SK-MEL-5 (cell line): Measurements from ENCODE around the gene SPRING1. TPM values are rescaled to one million over a fixed set of nuclear protein-coding genes. Genes with fewer than 3 reads are reported as not detected.
"Not testable (repeated sequence)": the region's sequence is repeated elsewhere in the genome, so short reads cannot be mapped to it uniquely, and the experiment has no call there.

Experiments used
- DNase-seq: peaks from one replicate; pipeline ENCODE4 v3.0.0-alpha.2; 2016; ENCODE audit warnings: low read depth, low spot score
- in situ Hi-C: cut with HindIII; loops from 2 replicates; pipeline ENCODE4 v1.10.0; 2016; ENCODE audit warnings: low sequenced_read_pairs, high pct_unique_total_duplicates, low pct_unique_long_range_greater_than_20kb
- total RNA-seq: library from RNA; depleted of rRNA; stranded (reverse); fragments of >200 nt; shearing (Covaris generic); gene quantifications from 2 replicates; pipeline ENCODE4 v1.2.3, GENCODE V29; 2014

The SPRING1 gene
- total RNA-seq, 1 experiment from 2014 or later: 60.6 TPM

DNA sequence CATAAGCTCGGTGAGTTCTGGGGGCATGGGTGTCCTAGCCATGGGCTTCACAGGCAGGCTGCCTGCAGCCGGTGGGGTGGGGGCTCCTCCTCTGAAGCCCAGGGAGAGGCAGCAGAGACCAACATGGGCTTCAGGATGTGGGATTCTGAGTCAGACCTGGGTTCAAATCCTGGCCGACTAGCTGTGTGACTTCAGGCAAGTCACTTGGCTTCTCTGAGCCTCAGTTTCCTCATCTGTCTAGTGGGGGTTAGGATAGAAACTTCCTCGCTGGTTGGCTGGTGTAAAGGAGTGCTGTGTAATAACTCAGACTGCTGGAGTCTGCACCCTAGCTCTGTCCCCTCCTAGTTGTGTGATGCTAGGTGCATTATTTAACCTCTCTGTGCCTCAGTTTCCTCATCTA is 12.4 kb upstream of the SPRING1 start:
- DNase-seq: no peak
- in situ Hi-C loops: no loop called here

GRCh38 chr12:116749884-116750283 is 12.0 kb upstream of the SPRING1 start:
- no peak for DNase-seq
- in situ Hi-C loops: no loop called here

DNA sequence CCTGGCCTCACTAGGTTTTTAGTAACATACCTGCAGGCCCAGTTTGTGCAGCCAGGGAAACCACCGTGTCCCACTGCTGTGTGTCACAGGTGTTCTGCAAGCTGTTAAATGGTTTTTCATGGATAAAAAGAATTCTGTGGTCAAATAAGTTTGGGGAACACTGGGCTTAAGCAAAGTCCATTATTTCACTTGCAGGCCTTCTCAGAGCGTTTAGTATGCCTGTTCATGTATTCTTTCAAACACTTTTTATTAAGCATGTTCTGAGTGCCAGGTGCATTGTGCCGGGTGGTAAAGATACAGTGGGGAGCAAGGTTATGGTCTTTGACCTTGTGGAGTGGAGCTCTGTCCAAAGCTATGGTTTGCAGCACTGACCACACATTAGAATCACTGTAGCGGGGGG is 7.7 kb upstream of the SPRING1 start:
- in situ Hi-C loops: no loop called here
- no peak for DNase-seq

DNA sequence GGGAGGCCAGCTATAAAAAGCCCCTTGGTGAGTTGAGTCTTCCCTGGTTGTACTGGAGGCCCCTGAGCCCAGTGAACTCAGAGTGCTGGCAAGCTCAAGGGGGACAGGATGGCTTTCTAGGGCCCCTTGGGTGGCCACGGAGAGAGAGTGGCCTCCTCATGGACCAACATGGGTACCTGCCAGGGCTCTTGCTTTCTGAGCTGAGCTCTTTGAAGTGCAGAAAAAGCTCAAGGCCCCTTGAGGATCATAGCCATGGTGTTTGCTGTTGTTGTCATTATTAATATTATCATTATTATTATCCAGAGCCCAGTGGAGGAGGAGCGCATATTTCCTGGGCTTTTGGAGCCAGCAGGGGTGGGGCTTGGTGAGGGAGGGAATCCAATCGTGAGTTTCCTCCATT is 6.9 kb upstream of the SPRING1 start:
- DNase-seq: no peak
- in situ Hi-C loops: no loop called here

DNA sequence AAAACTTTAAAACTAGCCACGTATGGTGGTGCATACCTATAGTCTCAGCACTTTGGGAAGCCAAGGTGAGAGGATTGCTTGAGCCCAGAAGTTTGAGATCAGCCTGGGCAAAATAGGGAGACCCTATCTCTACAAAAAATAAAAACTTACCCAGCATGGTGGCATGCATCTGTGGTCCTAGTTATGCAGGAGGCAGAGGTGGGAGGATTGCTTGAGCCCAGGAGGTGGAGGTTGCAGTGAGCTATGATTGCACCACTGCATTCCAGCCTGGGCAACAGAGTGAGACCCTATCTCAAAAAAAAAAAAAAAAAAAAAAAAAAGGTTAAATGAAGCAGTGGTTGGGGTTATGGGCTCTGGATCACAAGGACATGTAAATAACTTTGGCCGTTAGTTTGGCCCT is 4.9 kb upstream of the SPRING1 start:
- in situ Hi-C loops, DNase-seq: not testable (repeated sequence)

GRCh38 chr12:116739381-116739887 is 1.6 kb upstream of the SPRING1 start:
- in situ Hi-C loops: no loop called here
- DNase-seq: no peak

DNA sequence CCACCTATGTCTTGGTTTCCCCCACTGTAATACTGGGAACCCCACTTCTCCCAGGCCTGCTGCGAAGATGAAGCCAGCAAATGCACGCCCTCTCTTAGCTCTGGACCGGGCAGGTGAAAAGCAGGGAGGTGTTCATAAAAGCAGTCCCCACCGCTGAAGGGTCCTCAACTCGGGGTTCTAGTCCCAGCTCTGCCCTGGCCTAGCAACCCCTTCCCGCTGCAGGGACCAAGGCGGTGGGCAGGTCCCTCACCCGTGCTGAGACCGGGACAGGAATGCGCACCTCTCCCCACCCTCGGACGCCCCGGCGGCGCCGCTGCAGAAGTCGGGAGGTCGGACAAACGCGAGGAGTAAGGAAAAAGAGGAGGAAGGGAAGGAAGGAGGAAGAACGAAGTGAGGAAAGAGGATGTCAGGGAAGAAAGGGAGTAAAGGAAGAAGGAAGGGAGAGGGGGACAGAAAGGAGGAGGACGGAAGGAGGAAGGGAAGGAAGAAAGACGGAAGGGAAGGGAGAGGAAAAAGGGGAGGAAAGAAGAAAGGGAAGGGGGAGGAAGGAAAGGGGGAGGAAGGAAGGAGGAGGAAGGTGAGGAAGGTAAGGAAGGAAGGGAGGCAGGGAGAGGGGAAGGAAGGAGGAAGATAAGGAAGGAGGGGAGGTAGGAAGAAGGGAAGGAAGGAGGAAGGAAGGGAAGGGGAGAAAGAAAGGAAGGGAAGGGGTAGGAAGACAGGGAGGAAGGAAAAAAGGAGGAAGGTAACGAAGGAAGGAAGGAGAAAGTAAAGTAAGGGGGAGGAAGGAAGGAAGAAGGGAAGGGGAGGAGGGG is 701 bp downstream of the SPRING1 start:
- in situ Hi-C loops: no loop called here
- DNase-seq: no peak

GRCh38 chr12:116735951-116736599 is 1.8 kb downstream of the SPRING1 start:
- DNase-seq: peak; percentile 43
- in situ Hi-C loops: no loop called here

DNA sequence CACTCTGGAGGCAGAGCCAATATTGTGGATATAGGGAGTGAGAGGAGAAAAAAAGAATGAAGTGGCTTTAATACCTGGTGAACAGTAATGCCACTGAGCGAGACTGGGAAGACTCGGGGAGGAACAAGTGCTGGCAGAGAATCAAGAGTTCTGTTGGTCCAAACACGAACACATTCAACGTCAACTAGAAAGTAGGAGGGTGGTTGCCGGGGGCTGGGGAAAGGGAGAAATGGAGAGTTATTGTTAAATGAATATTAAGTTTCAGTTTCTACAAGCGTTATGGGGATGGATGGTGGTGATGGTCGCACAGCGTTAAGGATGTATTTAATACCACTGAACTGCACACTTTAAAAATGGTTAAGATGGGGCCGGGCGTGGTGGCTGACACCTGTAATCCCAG is 2.8 kb downstream of the SPRING1 start:
- in situ Hi-C loops: no loop called here
- no peak for DNase-seq

DNA sequence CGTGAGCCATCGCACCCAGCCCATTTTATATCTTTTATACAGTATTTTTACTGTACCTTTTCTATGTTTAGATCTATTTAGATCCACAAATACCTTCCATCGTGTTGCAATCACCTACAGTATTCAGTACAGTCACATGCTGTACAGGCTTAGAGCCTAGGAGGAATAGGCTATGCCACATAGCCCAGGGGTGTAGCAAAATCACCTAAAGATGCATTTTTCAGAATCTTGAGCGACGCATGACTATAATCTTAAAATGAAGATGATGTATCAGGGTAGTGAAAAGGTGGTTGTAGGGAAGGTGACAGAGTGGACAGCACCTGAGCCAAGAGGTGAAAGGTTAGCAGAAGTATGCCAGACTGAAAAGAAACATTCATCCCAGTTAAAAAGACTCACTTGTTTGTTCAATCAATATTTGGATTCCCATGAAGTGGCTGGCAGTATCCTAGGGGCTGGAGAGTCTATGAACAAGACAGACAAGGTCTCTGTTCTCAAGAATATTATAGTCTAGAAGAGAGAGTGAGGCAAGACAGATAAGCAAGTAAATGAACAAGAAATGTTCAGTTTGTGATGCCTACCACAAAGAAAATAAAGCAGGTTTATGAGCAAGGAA is 3.6 kb downstream of the SPRING1 start:
- DNase-seq: peak; percentile 86
- in situ Hi-C loops: no loop called here

DNA sequence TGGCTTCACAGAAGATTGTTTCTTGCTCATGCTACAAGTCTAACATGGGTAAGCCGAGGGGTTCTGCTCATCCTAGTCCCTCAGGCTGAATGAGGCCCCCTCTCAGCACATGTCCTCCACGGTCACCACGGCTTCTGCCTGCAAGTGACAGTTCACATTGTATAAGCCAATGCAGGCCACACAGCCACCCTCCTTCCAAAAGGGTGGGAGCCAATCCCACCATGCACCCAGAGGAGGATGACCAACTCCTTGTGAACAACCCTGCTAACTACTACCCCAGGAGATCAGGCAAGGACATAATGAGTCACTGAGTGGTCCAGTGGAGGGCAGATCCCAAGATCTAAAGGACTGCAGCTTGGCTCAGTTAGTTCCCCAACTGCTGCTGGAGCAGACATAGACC is 6.1 kb downstream of the SPRING1 start:
- in situ Hi-C loops: no loop called here
- no peak for DNase-seq

DNA sequence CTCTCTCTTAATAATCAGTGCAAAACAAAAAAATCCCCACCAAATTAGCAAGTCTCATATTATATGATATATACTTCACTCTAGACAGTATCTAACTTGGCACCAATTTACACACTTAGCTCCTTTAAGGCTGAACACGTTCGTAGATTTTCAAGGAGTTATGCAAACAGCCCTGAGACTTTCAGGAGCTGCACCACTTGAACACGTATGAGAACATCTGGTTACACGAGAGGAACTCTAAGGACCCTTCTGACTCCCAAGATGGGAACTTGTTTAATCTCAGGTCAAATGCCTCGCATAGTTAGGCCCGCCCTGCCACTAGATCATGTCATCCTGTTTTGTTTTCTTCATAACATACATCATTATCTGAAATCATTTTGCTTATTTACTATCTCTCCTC is 10.0 kb downstream of the SPRING1 start:
- no peak for DNase-seq
- in situ Hi-C loops: no loop called here

GRCh38 chr12:116727261-116727660 is 10.6 kb downstream of the SPRING1 start:
- in situ Hi-C loops: no loop called here

GRCh38 chr12:116726694-116727093 is 11.2 kb downstream of the SPRING1 start:
- in situ Hi-C loops: no loop called here
- DNase-seq: no peak

More at GRCh38 chr12:116727261-116727660, 10.6 kb downstream of the SPRING1 start:
- DNase-seq: no peak

DNA sequence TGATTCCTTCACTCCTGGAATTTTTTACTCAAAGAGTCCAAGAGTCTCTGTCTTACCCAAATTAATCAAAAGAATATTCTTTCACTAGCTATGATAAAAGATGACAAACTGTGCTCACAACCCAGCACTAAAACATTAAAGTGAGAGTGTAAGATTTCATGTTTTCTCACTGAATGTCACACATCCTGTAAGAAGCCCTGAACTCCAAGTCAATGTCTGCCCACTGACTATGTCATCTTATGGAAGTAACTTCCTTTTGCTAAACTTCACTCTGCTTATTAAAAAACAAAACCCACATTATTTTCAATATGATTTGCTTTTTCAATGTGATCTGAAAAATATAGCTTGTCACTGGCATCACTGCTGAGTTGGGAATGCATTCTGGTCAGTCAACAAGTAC is 15.6 kb downstream of the SPRING1 start:
- no peak for DNase-seq
- in situ Hi-C loops: no loop called here

DNA sequence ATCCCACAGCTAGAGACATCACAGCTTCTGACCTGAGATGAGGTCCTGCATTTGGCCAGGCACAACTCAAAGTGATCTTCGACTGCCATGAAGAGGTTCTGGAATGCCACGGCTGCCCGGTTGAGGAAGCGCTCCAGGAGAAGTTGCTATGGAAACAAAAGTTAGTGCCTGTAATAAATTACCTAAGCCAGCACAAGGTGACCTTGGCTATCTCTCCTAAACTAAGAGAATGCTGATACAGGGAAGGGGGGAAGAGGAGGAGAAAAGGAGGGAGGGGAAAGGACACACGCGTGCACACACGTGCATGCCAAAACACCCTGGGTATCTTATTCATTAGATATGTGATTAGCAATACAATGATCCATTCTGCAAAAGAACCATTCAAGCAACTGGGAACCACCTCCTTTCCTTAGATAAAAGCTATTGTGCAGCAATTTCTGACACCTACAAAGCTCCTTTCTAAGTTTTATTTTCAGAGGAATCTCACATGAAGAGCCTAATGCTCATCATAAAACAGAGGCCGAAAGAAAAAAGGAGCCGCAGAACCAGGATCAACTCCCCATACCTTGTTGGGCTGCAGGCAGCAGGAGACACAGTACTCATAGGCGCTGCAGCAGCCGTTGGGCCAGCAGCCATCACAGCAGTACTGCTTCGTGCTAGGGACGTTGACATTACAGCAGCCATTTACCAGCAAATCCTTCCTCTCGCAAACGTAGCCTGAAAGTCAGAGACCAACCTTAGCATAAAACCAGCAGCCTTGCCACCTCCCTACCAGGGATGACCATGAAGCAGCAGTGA is 17.9 kb downstream of the SPRING1 start:
- no peak for DNase-seq

GRCh38 chr12:116718655-116719454 is 19.0 kb downstream of the SPRING1 start:
- no peak for DNase-seq
- in situ Hi-C loops: no loop called here

More for the DNA sequence above, 17.9 kb downstream of the SPRING1 start:
- in situ Hi-C loops: no loop called here
